Measurements from ENCODE around the gene RTEL1.

The RTEL1 gene

DNA sequence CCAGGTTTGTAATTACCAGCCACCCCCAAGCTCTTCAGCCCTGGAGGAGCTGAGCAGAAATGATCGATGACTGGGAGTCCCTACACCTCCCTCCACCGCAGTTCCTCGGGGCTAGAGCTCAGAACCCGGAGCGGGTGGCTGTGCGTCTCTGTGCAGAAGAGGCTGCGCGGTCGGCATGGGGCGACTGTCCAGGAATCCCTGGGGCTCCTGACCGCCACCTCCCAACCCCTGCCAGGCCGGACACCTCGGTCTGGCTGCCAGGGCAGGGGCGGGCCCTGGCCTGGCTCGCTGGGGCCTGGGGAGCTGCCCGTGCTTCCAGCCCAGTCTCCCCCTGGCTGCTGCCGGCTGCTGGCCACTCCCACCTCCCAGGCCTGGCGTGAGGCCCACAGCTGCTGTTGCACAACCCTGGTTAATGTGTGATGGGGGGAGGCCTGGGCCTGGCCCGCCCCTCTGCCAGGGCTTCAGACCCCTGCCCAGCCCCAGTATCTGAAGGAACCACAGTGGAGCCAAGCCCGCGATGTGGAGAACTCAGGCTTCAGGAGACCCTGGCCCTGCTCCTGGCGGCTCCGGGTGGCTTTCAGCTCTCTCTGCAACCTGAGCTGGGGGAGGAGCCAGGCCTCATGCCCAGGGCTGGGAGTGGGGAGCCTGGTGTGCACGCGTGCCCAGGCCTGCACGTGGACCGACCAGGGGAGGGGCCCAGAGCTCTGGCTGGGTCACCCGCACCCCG is 82.7 kb downstream of the RTEL1 start:
- DNase-seq (ENCODE audit: low spot score), result peak; percentile 97

DNA sequence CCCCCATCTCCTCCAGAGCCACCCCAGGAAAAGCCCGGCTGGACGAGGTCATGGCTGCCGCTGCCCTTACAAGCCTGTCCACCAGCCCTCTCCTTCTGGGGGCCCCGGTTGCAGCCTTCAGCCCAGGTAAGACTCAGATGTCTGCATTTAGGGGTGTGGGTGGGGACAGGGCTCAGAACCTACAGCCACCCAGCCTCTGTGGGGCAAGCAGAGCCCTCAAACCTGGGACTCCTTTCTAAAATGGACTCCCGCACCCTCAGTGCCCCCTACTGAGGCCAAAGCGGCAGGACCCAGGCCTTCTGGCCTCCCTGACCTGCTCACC is 83.2 kb downstream of the RTEL1 start:
- DNase-seq (ENCODE audit: low spot score), result no peak

DNA sequence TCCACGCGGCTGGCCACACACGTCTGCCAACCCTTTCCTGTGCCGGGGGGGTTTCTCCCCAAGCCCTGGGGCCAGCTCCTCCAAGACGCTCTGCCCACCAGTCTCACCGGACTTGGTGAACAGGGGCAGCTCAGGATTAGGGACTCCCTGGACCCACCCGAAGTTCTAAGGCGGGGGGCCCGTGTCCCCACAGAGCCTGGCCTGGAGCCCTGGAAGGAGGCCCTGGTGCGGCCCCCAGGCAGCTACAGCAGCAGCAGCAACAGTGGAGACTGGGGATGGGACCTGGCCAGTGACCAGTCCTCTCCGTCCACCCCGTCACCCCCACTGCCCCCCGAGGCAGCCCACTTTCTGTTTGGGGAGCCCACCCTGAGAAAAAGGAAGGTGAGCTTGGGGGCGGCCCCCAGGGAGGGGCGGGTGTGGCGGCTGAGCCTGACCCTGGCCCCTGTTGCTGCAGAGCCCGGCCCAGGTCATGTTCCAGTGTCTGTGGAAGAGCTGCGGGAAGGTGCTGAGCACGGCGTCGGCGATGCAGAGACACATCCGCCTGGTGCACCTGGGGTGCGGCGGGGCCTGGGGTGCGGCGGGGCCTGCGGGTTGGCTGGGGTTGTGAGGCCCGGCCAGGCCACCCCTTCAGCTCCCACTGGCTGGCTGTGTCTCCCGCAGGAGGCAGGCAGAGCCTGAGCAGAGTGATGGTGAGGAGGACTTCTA is 83.7 kb downstream of the RTEL1 start:
- no peak for DNase-seq (ENCODE audit: low spot score)

DNA sequence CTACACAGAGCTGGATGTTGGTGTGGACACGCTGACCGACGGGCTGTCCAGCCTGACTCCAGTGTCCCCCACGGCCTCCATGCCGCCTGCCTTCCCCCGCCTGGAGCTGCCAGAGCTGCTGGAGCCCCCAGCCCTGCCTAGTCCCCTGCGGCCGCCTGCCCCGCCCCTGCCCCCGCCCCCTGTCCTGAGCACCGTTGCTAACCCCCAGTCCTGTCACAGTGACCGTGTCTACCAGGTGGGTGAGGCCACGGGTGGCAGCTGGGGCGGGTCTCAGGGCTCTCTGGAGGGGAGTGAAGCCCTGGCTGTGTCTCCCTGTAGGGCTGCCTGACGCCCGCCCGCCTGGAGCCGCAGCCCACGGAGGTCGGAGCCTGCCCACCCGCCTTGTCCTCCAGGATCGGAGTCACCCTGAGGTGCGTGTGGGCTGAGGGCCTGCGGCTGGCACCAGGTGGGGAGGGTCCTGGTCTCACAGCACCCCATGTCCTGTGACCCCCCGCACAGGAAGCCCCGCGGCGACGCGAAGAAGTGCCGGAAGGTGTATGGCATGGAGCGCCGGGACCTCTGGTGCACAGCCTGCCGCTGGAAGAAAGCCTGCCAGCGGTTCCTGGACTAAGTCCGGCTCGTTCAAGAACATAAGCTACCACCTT is 84.4 kb downstream of the RTEL1 start:
- DNase-seq (ENCODE audit: low spot score), result no peak

DNA sequence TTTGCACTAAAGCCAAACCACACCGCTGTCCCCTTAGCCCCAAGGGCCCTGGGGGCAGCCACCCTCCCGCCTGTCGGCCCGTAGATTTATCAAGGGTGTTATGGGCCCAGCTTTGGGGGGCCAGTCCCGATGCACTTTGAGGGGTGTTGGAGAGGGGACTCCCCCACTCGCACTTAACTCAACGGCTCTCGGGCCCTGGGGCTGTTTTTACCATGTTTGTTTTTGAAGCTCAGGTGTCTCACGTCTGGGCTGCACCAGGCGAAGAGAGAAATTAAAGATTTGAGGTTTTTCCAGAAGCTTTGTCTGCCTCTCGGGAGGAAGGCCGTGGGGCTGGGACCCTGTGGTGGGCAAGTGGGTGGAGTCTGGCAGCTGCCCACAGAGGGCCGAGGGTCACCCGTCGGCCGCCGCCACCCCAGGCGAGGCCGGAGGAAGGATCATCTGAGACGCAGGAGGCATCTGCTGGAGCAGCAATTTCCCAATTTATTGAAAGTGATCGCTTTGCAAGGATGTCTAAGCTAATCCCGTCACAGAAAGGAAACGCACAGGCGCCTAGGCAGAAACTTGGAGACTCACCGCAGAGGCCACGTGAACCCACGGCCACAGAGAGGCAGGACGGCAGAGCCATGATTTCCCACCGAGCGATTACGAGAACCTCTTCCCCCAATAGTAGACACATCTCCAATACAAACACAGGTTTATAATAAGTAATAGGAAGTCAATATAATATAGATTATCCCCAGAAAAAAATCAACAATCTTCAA is 85.3 kb downstream of the RTEL1 start:
- no peak for DNase-seq (ENCODE audit: low spot score)

DNA sequence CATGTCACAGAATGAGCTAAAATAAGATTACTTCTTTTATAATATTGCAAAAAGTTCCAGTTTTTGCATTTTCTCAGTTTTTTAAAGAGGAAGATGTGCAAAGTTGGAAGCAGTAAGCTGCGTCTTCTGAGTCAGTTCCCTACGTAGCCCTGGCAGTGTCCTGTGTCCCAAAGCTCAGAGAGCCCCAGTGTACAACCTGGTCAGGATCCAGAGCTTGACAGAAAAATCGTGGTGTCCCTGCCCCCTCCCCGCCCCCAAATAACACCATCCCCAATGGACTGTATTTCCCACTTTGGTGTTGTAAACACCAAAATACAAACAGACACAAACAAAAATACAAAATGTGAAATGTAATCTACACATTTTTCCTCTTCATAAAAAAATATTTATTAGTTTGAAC is 86.0 kb downstream of the RTEL1 start:
- no peak for DNase-seq (ENCODE audit: low spot score)

DNA sequence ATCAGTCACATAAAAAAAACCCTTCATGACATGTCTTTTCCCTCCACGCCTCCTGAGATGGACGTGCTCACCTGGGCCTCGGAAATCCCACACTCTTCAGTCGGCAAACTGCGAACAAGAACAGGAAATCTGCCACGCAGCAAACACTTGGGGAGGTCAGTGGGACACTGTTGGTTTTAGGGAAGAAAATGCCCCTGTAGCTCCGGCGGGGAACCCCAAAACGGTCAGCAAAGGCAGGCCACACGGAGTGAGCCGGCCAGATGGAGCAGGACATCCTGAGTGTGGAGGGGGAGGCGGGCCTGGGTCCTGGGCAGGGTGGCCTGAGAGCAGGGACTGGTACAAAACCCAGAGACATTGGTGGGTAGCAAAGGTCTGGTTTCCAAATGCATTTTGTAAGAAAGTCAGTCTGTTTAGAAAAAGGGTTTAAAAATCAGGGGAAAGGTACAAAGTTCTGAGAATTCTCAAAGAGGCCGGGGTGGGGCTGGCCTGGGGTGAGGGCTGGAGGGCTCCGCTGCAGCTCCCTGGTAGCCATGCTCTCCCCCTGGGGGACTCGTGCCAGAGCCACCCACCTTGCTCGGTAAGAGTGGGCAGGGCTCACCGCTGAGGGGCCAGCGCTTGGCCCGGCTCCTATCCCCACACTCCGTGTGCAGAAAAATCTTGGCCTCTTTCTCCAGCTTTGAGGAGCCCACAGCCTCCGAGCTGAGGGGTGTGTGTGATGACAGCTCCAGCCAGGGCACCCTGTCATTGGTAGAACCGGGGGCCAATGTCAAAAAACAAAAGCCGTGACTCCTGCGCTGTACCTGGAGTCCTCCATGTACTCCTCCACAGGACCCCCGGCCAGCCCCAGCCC is 86.7 kb downstream of the RTEL1 start:
- DNase-seq (ENCODE audit: low spot score), result no peak

DNA sequence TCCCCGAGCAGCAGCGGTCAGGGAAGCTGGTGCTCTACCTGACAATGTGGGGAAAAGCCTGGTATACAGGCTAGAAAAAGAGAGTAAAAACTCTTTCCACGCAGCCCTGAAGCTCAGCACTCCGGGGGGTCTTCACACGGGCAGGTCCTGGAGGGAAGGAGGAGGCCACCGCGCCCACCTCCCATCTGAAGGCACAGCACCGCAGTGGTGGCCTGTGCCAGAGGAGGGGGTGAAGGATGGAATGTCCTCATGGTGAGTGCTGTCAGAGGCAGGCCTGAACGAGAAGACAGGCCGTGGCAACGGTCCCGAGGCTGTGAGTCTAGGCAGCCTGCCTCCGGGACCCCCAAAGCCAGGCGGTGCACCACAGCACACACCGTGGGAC is 87.3 kb downstream of the RTEL1 start:
- DNase-seq (ENCODE audit: low spot score), result no peak
